ACC112 (cell line): ENCODE measurements around the gene MESP2.
A peak's percentile ranks its signal among the peaks of the same experiment; 100 is the strongest.

Experiments used
- H2AFZ ChIP-seq: fragments of 200-600 bp; sonication (generic); one replicate; pipeline ENCODE4 v1.6.0; 2017; ENCODE audit warnings: antibody characterized with exemption, low read length; ENCODE audit not compliant: unreplicated experiment
- H3K27ac ChIP-seq: fragments of 200-600 bp; sonication (generic); 2 replicates; pipeline ENCODE4 v1.5.1; 2014; ENCODE audit warnings: low read depth, mild to moderate bottlenecking, antibody characterized with exemption, low read length, moderate library complexity
- H3K27me3 ChIP-seq: fragments of 200-600 bp; sonication (generic); 2 replicates; pipeline ENCODE4 v1.6.1; 2014; ENCODE audit warnings: mild to moderate bottlenecking, antibody characterized with exemption, low read length, moderate library complexity, mixed read lengths; ENCODE audit not compliant: insufficient read depth
- H3K36me3 ChIP-seq: fragments of 200-600 bp; sonication (generic); 2 replicates; pipeline ENCODE4 v1.6.1; 2016; ENCODE audit warnings: mild to moderate bottlenecking, antibody characterized with exemption, low read length, moderate library complexity, mixed read lengths; ENCODE audit not compliant: insufficient read depth
- H3K4me1 ChIP-seq: fragments of 200-600 bp; sonication (generic); one replicate; pipeline ENCODE4 v1.6.1; 2016; ENCODE audit warnings: low read length, mixed read lengths; ENCODE audit not compliant: insufficient read depth, unreplicated experiment, control insufficient read depth
- H3K4me3 ChIP-seq: fragments of 200-600 bp; sonication (generic); 2 replicates; pipeline ENCODE4 v1.5.1; 2014; ENCODE audit warnings: mild to moderate bottlenecking, low read depth, low read length
- H3K79me2 ChIP-seq: fragments of 200-600 bp; sonication (generic); one replicate; pipeline ENCODE4 v1.6.0; 2016; ENCODE audit warnings: low read length; ENCODE audit not compliant: control insufficient read depth, unreplicated experiment, insufficient read depth

Gene MESP2

DNA sequence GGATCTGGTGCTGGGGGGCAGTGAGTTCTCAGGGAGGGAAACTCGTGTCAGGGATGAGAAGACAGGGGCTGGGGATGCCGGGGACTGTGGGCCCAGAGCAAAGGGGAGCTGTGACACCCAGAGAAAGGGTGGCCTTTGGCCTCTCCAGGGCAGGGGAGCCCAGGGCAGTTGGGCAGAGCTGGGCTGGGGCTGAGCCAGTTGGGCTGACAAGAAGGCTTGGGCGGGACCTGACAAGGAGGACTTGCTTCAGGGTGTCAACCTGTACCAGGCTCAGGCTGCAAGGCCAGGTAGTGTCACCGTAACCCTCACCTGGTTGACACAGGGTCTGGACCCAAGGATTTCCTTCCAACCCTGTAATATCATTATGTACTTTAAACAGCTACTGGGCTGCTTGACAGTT, 51.7 kb downstream of the MESP2 start:
- H3K27ac ChIP-seq = peak overlapping the region; percentile 55

More for the DNA sequence above, 51.7 kb downstream of the MESP2 start:
- Histone ChIP-seq H3K4me3 (no peak overlapping the region), H3K79me2 (no peaks in the 10 kb centered on the region), H3K27me3 (no peaks in the 10 kb centered on the region), H3K4me1 (peaks cover 49% of the 10 kb centered on the region), H2AFZ (no peak overlapping the region), H3K36me3 (0 out of 2 replicates have a peak, but pooled peaks cover under 1% of the 10 kb centered on the region)
